GM21515 (cell line): Measurements from ENCODE around the gene TPPP2.

Experiments
- ATAC-seq: cut with Tn5 transposase; IDR thresholded peaks from one replicate; pipeline ENCODE4 v1.9.1; 2021; ENCODE audit not compliant: unreplicated experiment

Gene TPPP2

DNA sequence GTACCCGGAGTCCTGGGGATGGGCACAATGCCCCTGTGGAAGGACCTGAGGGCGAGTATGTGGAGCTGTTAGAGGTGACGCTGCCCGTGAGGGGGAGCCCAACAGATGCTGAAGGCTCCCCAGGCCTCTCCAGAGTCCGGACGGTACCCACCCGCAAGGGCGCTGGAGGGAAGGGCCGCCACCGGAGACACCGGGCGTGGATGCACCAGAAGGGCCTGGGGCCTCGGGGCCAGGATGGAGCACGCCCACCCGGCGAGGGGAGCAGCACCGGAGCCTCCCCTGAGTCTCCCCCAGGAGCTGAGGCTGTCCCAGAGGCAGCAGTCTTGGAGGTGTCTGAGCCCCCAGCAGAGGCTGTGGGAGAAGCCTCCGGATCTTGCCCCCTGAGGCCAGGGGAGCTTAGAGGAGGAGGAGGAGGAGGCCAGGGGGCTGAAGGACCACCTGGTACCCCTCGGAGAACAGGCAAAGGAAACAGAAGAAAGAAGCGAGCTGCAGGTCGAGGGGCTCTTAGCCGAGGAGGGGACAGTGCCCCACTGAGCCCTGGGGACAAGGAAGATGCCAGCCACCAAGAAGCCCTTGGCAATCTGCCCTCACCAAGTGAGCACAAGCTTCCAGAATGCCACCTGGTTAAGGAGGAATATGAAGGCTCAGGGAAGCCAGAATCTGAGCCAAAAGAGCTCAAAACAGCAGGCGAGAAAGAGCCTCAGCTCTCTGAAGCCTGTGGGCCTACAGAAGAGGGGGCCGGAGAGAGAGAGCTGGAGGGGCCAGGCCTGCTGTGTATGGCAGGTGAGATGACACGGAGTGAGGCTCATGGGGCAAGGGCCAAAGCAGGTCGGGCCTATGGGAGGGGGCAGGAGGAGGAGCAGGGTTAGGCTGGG is 44.6 kb downstream of the TPPP2 start:
- no peak for ATAC-seq

DNA sequence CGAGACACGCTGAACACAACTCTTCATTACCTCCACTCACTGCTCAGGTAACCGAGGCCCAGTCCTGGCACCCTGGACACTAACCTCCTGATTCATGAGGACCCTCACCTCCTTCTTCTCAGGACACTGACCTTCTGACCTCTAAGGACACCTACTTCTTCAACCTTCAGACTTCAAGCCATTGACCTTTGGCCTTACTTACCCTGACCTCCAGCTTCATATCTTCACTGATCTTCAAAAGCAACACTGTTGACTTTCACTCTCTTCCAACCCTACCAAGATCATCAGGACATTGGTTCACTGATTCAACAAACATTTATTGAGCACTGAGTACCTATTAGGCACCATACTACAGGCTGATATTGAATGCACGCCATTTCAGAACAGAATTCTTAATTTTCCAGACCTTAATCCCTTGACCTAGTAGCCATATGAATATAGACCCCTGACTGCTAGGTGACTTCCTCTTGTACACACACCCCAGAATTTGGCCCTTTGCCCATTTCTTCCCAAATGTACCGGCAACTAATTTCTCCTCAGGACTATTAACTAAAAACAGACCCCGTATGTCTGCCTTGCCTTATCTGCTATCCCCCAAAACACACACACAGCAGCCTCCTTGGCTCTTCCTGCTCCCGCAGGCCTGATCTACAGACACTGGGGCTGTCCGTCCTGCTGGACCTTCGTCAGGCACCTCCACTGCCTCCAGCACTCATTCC is 45.9 kb downstream of the TPPP2 start:
- no peak for ATAC-seq

DNA sequence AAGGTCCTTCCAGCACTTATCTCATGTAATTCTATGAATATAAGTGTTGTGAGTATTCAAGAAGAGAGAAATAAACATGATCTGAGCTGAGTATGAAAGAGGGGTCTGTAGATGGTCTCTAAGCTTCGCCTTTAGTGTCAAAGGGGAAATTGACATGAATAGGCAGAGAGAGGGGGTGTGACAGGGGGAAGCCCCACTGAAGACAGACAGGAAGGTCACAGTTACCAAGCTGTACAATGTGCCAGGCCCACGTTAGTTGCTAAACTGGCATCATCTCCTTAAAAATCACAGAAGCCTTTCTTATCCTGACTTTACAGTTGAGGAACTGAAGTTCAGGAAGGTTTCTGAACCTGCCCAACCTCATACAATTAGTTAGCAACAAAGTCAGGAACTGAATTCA is 47.7 kb downstream of the TPPP2 start:
- no peak for ATAC-seq

DNA sequence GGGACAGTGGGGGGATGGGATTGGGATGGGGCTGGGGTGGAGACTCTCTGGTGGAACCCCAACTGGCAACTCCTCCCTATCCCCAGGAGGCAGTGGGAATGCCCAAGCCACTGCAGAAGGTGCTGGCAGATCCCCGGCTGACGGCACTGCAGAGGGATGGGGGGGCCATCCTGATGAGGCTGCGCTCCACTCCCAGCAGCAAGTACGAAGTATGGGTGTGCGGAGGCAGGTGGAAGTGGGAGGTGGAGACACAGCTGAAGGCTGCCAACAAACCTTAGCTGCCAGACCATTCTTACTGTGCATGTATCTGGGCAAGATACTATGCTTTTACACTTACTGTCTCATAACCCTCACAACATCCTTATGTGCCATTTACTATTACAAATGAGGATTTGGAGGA is 48.3 kb downstream of the TPPP2 start:
- no peak for ATAC-seq

DNA sequence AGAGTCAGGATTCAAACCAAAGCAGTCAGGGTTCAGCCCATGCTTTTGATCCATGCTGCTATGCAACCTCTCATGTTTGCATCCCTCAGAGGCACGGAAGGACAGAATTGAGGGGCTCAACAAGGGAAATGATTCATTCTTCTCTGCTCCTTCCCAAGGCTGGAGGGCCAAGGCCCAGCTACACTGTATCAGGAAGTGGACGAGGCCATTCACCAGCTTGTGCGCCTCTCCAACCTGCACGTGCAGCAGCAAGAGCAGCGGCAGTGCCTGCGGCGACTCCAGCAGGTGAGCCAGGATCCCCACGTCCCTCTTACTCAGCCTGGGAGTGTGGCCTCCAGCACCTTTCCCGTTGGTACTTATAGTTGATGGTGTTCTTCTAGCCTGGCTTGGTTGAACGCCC is 48.7 kb downstream of the TPPP2 start:
- no peak for ATAC-seq

DNA sequence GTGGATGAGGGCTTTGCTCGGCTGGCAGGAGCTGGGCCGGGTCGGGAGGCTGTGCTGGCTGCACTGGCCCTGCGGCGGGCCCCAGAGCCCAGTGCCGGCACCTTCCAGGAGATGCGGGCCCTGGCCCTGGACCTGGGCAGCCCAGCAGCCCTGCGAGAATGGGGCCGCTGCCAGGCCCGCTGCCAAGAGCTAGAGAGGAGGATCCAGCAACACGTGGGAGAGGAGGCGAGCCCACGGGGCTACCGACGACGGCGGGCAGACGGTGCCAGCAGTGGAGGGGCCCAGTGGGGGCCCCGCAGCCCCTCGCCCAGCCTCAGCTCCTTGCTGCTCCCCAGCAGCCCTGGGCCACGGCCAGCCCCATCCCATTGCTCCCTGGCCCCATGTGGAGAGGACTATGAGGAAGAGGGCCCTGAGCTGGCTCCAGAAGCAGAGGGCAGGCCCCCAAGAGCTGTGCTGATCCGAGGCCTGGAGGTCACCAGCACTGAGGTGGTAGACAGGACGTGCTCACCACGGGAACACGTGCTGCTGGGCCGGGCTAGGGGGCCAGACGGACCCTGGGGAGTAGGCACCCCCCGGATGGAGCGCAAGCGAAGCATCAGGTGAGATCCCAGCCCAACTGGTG is 51.6 kb downstream of the TPPP2 start:
- ATAC-seq: no peak
